Stimulated activated CD8-positive, alpha-beta memory T cell treated with anti-CD3 and anti-CD28 coated beads, Interleukin-12 subunit alpha, Interleukin-12 subunit beta, amount 100 ng/mL, for 24 hours (primary cell): ENCODE measurements around the gene PALD1.

Experiments
- DNase-seq: peaks from one replicate; pipeline ENCODE4 v3.0.0-alpha.2; 2020; ENCODE audit errors: extremely low read depth

PALD1 gene

GRCh38 chr10:70557086-70557845, 78.7 kb downstream of the PALD1 start:
- no peak for DNase-seq

- DNase-seq = no peak
Measured at GRCh38 chr10:70557876-70558275, 79.3 kb downstream of the PALD1 start.

- no peak for DNase-seq
Measured at GRCh38 chr10:70558295-70558694, 79.7 kb downstream of the PALD1 start.

- peak; percentile 51 for DNase-seq
Measured at GRCh38 chr10:70558871-70559810, 80.6 kb downstream of the PALD1 start.

- DNase-seq = no peak
Measured at GRCh38 chr10:70559861-70560260, 81.3 kb downstream of the PALD1 start.

- no peak for DNase-seq
Measured at GRCh38 chr10:70560511-70560941, 82.0 kb downstream of the PALD1 start.

GRCh38 chr10:70561070-70561469, 82.5 kb downstream of the PALD1 start:
- no peak for DNase-seq

- no peak for DNase-seq
Measured at GRCh38 chr10:70561558-70561957, 83.0 kb downstream of the PALD1 start.

- DNase-seq = no peak
Measured at GRCh38 chr10:70562036-70562755, 83.6 kb downstream of the PALD1 start.

GRCh38 chr10:70563230-70563629, 84.7 kb downstream of the PALD1 start:
- no peak for DNase-seq

- DNase-seq = no peak
Measured at GRCh38 chr10:70564113-70564725, 85.7 kb downstream of the PALD1 start.

- no peak for DNase-seq
Measured at GRCh38 chr10:70564901-70565351, 86.4 kb downstream of the PALD1 start.

- no peak for DNase-seq
Measured at GRCh38 chr10:70565556-70566514, 87.3 kb downstream of the PALD1 start.

GRCh38 chr10:70566515-70567290, 88.1 kb downstream of the PALD1 start:
- DNase-seq = no peak

GRCh38 chr10:70567603-70568002, 89.0 kb downstream of the PALD1 start:
- no peak for DNase-seq

- no peak for DNase-seq
Measured at GRCh38 chr10:70568113-70568512, 89.5 kb downstream of the PALD1 start.

- no peak for DNase-seq
Measured at GRCh38 chr10:70568781-70569495, 90.4 kb downstream of the PALD1 start.

GRCh38 chr10:70571236-70571635, 92.7 kb downstream of the PALD1 start:
- DNase-seq = no peak
